Progenitor cell of endocrine pancreas (in vitro differentiated cells): ENCODE data around the gene PTP4A1. TPM values are rescaled to one million over a fixed set of nuclear protein-coding genes. Genes with fewer than 3 reads are reported as not detected.
"Not testable (repeated sequence)": the region's sequence is repeated elsewhere in the genome, so short reads cannot be mapped to it uniquely, and the experiment has no call there.

Experiments used
- DNase-seq: peaks from one replicate; pipeline ENCODE4 v3.0.0; 2021; ENCODE audit warnings: low spot score; ENCODE audit not compliant: unreplicated experiment
- H3K27ac Mint-ChIP-seq: 2 replicates; pipeline ENCODE4 v1.8.0; 2021; ENCODE audit warnings: mild to moderate bottlenecking, moderate library complexity, mixed read lengths
- H3K27me3 Mint-ChIP-seq: 2 replicates; pipeline ENCODE4 v1.8.0; 2021; ENCODE audit warnings: mixed read lengths
- H3K36me3 Mint-ChIP-seq: 2 replicates; pipeline ENCODE4 v1.8.0; 2022; ENCODE audit warnings: mixed read lengths; ENCODE audit not compliant: insufficient read depth
- H3K4me1 Mint-ChIP-seq: 2 replicates; pipeline ENCODE4 v1.8.0; 2021; ENCODE audit warnings: low read depth, mixed read lengths
- H3K4me3 Mint-ChIP-seq: 2 replicates; pipeline ENCODE4 v1.8.0; 2021; ENCODE audit warnings: low read depth, mild to moderate bottlenecking, moderate library complexity, mixed read lengths
- H3K9me3 Mint-ChIP-seq: 2 replicates; pipeline ENCODE4 v1.8.0; 2021; ENCODE audit warnings: low read depth, mixed read lengths
- total RNA-seq: library from RNA; stranded (reverse); gene quantifications from 2 replicates; pipeline ENCODE4 v1.2.1, GENCODE V29; 2021
- TF ChIP-seq, protein P1 (sequence below): fragments of 200-600 bp; sonication (generic); IDR thresholded peaks from one replicate; pipeline ENCODE4 v1.5.0; 2021; ENCODE audit warnings: antibody characterized with exemption, mild to moderate bottlenecking; ENCODE audit not compliant: unreplicated experiment

Gene PTP4A1
- total RNA-seq, 1 donor from 2014 or later: 95.3 TPM

DNA sequence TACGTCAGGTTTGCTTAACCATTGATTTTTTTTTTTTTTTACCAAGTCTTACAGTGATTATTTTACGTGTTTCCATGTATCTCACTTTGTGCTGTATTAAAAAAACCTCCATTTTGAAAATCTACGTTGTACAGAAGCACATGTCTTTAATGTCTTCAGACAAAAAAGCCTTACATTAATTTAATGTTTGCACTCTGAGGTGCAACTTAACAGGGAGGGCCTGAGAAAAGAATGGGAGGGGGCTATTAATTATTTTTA lies 8.4 kb downstream of the PTP4A1 start:
- no peak for DNase-seq
- no peak overlapping the region for H3K4me3 Mint-ChIP-seq
- H3K9me3 Mint-ChIP-seq: no peaks in the 10 kb centered on the region
- peaks cover 33% of the 10 kb centered on the region for H3K36me3 Mint-ChIP-seq
- peaks cover 21% of the 10 kb centered on the region for H3K4me1 Mint-ChIP-seq
- TF ChIP-seq, protein P1, sequence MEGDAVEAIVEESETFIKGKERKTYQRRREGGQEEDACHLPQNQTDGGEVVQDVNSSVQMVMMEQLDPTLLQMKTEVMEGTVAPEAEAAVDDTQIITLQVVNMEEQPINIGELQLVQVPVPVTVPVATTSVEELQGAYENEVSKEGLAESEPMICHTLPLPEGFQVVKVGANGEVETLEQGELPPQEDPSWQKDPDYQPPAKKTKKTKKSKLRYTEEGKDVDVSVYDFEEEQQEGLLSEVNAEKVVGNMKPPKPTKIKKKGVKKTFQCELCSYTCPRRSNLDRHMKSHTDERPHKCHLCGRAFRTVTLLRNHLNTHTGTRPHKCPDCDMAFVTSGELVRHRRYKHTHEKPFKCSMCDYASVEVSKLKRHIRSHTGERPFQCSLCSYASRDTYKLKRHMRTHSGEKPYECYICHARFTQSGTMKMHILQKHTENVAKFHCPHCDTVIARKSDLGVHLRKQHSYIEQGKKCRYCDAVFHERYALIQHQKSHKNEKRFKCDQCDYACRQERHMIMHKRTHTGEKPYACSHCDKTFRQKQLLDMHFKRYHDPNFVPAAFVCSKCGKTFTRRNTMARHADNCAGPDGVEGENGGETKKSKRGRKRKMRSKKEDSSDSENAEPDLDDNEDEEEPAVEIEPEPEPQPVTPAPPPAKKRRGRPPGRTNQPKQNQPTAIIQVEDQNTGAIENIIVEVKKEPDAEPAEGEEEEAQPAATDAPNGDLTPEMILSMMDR: no peak
- no peaks in the 10 kb centered on the region for H3K27me3 Mint-ChIP-seq
- peak overlapping the region; percentile 3 for H3K27ac Mint-ChIP-seq

DNA sequence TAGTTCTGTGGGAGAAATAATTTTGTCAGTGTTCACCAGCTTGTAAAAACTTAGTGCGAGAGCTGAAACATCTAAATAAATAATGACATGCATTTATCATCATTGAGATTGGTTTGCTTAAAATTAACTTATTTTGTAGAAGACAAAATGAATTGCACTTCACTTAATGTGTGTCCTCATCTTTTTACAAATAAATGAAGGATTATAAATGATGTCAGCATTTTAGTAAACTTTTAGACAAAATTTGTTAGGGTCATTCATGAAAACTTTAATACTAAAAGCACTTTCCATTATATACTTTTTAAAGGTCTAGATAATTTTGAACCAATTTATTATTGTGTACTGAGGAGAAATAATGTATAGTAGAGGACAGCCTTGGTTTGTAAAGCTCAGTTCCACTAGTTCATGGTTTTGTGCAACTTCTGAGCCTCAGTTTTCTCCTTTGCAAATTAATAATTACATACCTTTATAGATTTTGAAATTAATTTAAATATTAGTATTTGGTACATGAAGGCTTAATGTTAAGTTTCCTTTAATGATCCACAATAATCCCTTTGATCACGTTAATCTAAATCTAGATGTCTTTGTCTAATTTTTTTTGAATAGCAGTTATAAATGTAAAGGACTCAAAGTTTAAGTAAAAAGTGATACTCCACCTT lies 9.2 kb downstream of the PTP4A1 start:
- peaks cover 30% of the 10 kb centered on the region for H3K36me3 Mint-ChIP-seq
- H3K9me3 Mint-ChIP-seq: no peaks in the 10 kb centered on the region
- DNase-seq: no peak
- no peak overlapping the region for H3K27ac Mint-ChIP-seq
- H3K4me3 Mint-ChIP-seq: no peak overlapping the region
- H3K4me1 Mint-ChIP-seq: peaks cover 16% of the 10 kb centered on the region
- no peaks in the 10 kb centered on the region for H3K27me3 Mint-ChIP-seq
- TF ChIP-seq, protein P1: no peak

DNA sequence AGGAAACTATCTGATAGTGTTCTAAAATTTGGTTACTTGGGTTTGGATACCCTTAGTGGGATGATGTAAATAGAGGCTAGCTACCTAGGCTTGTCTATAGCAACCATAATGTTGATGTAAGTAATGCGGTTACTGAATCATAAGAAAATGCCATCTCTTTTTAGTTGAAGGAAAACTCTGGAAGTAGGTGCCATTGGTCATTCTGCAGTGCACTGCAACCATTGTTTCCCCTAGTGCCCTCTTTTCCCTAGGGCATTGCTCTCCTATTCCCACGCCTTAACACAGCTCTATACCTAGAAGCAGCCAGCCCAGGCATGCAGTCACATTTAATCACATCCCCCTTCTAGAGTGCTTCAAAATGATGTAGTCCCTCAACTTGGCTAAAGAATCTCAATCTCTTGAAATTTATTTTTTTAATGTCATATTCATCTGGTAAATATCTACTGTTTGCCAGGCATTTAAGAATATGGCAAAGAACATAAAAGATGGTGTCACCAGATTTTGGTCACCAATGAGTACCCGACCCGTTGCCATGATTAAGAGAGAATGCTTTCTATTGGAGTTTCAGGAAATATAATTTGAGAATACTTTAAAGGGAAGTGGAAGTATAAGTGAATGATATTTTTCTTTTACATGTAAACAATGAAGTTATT lies 10.4 kb downstream of the PTP4A1 start:
- TF ChIP-seq, protein P1: no peak
- Mint-ChIP-seq H3K36me3 (peaks cover 23% of the 10 kb centered on the region), H3K27ac (peak overlapping the region; percentile 76)

DNA sequence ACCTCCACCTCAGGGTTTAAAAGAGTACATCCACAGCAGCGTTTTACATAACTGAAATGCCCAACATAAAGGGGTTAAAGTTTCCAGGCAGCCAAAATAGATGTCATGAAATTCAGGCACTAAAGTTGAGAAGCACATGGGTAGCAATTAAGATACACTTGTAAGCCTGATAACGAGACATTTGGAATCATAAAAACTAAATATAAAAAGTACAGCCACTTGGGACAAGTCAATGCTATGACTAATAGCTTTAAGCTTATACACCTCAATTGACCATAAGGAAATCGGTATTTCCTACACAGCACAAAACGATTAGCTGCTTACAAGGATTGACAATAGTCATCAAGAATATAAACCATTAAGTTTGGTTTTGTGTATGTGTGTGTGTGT lies 11.8 kb downstream of the PTP4A1 start:
- no peaks in the 10 kb centered on the region for H3K9me3 Mint-ChIP-seq
- TF ChIP-seq, protein P1: no peak
- peaks cover 11% of the 10 kb centered on the region for H3K4me1 Mint-ChIP-seq
- H3K36me3 Mint-ChIP-seq: peaks cover 22% of the 10 kb centered on the region
- H3K4me3 Mint-ChIP-seq: no peak overlapping the region
- no peaks in the 10 kb centered on the region for H3K27me3 Mint-ChIP-seq
- DNase-seq: no peak
- no peak overlapping the region for H3K27ac Mint-ChIP-seq

More for the DNA sequence above, 10.4 kb downstream of the PTP4A1 start:
- Mint-ChIP-seq H3K4me1 (peaks cover 11% of the 10 kb centered on the region), H3K4me3 (no peak overlapping the region), H3K9me3 (no peaks in the 10 kb centered on the region), H3K27me3 (no peaks in the 10 kb centered on the region)
- DNase-seq: no peak

DNA sequence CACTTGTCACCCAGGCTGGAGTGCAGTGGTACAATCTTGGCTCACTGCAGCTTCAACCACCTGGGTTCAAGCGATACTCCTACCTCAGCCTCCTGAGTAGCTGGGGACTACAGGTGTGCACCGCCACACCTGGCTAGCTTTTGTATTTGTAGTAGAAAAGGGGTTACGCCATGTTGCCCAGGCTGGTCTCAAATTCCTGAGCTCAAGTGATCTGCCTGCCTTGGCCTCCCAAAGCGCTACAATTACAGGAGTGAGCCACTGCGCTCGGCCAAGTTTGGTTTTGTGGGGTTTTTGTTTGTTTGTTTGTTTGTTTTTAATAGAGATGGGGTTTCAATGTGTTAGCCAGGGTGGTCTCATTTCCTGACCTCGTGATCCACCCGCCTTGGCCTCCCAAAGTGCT lies 12.3 kb downstream of the PTP4A1 start:
- Mint-ChIP-seq H3K27ac (no peak overlapping the region), H3K9me3 (no peaks in the 10 kb centered on the region), H3K4me1 (peaks cover 11% of the 10 kb centered on the region), H3K36me3 (peaks cover 21% of the 10 kb centered on the region), H3K27me3 (no peaks in the 10 kb centered on the region), H3K4me3 (no peak overlapping the region)
- DNase-seq: no peak
- TF ChIP-seq, protein P1: no peak

DNA sequence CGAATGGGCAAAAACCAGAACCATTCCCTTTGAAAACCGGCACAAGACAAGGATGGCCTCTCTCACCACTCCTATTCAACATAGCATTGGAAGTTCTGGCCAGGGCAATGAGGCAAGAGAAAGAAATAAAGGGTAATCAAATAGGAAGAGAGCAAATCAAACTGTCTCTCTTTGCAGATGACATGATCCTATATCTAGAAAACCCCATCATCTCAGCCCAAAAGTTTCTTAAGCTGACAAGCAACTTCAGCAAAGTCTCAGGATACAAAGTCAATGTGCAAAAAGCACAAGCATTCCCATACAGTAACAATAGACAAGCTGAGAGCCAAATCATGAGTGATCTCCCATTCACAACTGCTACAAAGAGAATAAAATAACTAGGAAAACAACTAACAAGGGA lies 13.4 kb downstream of the PTP4A1 start:
- H3K4me3 Mint-ChIP-seq, H3K9me3 Mint-ChIP-seq, H3K27me3 Mint-ChIP-seq, H3K4me1 Mint-ChIP-seq, H3K27ac Mint-ChIP-seq, DNase-seq: not testable (repeated sequence)
- peaks cover 12% of the 10 kb centered on the region for H3K36me3 Mint-ChIP-seq
